Left forelimb (tissue), 1 donor: ENCODE results near the gene CD164.

Source experiments
- DNase-seq: peaks from one replicate; pipeline ENCODE4 v3.0.0-alpha.2; 2018; ENCODE audit warnings: low spot score

Gene CD164

GRCh38 chr6:109381747-109382575 is at the start of gene CD164:
CD164 (minus strand) TSS chr6:109382467; CDS start chr6:109382378, 89 bp downstream.
- no peak for DNase-seq

GRCh38 chr6:109429496-109429895 is 47.2 kb upstream of the CD164 start:
- no peak for DNase-seq

- DNase-seq = no peak
Measured at GRCh38 chr6:109428889-109429477, 46.7 kb upstream of the CD164 start.

GRCh38 chr6:109424946-109425345 is 42.7 kb upstream of the CD164 start:
- no peak for DNase-seq

- no peak for DNase-seq
Measured at GRCh38 chr6:109421184-109421583, 38.9 kb upstream of the CD164 start.

- no peak for DNase-seq
Measured at GRCh38 chr6:109420751-109421150, 38.5 kb upstream of the CD164 start.

- no peak for DNase-seq
Measured at GRCh38 chr6:109417646-109418045, 35.4 kb upstream of the CD164 start.

- DNase-seq = no peak
Measured at GRCh38 chr6:109411034-109411433, 28.8 kb upstream of the CD164 start.

- no peak for DNase-seq
Measured at GRCh38 chr6:109406196-109406595, 23.9 kb upstream of the CD164 start.

- DNase-seq = no peak
Measured at GRCh38 chr6:109397020-109397419, 14.8 kb upstream of the CD164 start.

GRCh38 chr6:109396046-109396718 is 13.9 kb upstream of the CD164 start:
- no peak for DNase-seq

GRCh38 chr6:109393886-109394281 is 11.6 kb upstream of the CD164 start:
- no peak for DNase-seq

GRCh38 chr6:109393157-109393885 is 11.1 kb upstream of the CD164 start:
- DNase-seq = no peak

GRCh38 chr6:109389650-109390274 is 7.5 kb upstream of the CD164 start:
- DNase-seq = no peak

- DNase-seq = no peak
Measured at GRCh38 chr6:109388265-109388664, 6.0 kb upstream of the CD164 start.

GRCh38 chr6:109383438-109383940 is 1.2 kb upstream of the CD164 start:
- DNase-seq = no peak

- DNase-seq = peak; percentile 97
Measured at GRCh38 chr6:109382576-109383437, 540 bp upstream of the CD164 start.

GRCh38 chr6:109381061-109381746 is 1.1 kb downstream of the CD164 start:
- DNase-seq = no peak

- DNase-seq = no peak
Measured at GRCh38 chr6:109379711-109380110, 2.6 kb downstream of the CD164 start.

GRCh38 chr6:109377717-109378116 is 4.5 kb downstream of the CD164 start:
- DNase-seq = no peak
